ENCODE measurements around the gene MRPL51.

Gene MRPL51

GRCh38 chr12:6534945-6535696, 42.1 kb upstream of the MRPL51 start:
- peaks cover 17 to 28% of the 10 kb centered on the region in 2 experiments for H3K4me1 ChIP-seq (ENCODE audit: control insufficient read depth in 1 of 2, insufficient read depth in 2 of 2, low read length in 2 of 2)
- peak overlapping the region; percentile 76 for H3K4me2 ChIP-seq (ENCODE audit: low read length)
- no peak overlapping the region for H2AFZ ChIP-seq (ENCODE audit: insufficient read depth, low read length, poor library complexity)
- peak overlapping the region; percentile 76 for H4K91ac ChIP-seq (ENCODE audit: low read depth, low read length)
- H3K18ac ChIP-seq (ENCODE audit: low read length), result peak overlapping the region; percentile 89
- peaks cover 35% of the 10 kb centered on the region for H3K79me1 ChIP-seq (ENCODE audit: low read length)
- peak overlapping the region; percentile 39 for H2AK5ac ChIP-seq (ENCODE audit: low read length)
- H3K4ac ChIP-seq (ENCODE audit: low read depth, low read length), result peak overlapping the region; percentile 95
- H3K79me2 ChIP-seq (ENCODE audit: control insufficient read depth, insufficient read depth, low read length, poor library complexity), result peaks cover 22% of the 10 kb centered on the region
- H2BK5ac ChIP-seq (ENCODE audit: low read depth, low read length, poor library complexity), result peak overlapping the region; percentile 93
- H3K27ac ChIP-seq (ENCODE audit: low read depth, low read length), result peak overlapping the region; percentile 93
- no peaks in the 10 kb centered on the region for H3K27me3 ChIP-seq (ENCODE audit: insufficient read depth, low read length)
- peak overlapping the region; percentile 83 for H2BK120ac ChIP-seq (ENCODE audit: insufficient read depth, low read length, poor library complexity)
- H3K9me3 ChIP-seq (ENCODE audit: insufficient read depth, low read depth, low read length), result peaks cover 1% of the 10 kb centered on the region
- no peak overlapping the region for H3K23ac ChIP-seq (ENCODE audit: low read length)
- WGBS (ENCODE audit: extremely low coverage, insufficient coverage, insufficient read length), result no CpG with 5 or more reads among the region's 52 CpGs
- H3K4me3 ChIP-seq (ENCODE audit: low read depth, low read length), result peak overlapping the region; percentile 96
- H3K14ac ChIP-seq (ENCODE audit: low read length), result peak overlapping the region; percentile 84
- DNase-seq, result peak; percentile 78 to 80
- peak overlapping the region; percentile 7 for H2BK12ac ChIP-seq (ENCODE audit: low read length)
- peak overlapping the region; percentile 23 for H4K12ac ChIP-seq (ENCODE audit: low read depth, low read length)
- H3K9ac ChIP-seq (ENCODE audit: low read length), result peak overlapping the region; percentile 98
- H4K8ac ChIP-seq (ENCODE audit: low read depth, low read length), result peak overlapping the region; percentile 63
- H3K36me3 ChIP-seq (ENCODE audit: control insufficient read depth in 1 of 2, insufficient read depth in 2 of 2, low read length in 2 of 2), result peaks cover 45 to 49% of the 10 kb centered on the region in 2 experiments

GRCh38 chr12:6534695-6534944, 41.6 kb upstream of the MRPL51 start:
- peaks cover 1% of the 10 kb centered on the region for H3K9me3 ChIP-seq (ENCODE audit: insufficient read depth, low read depth, low read length)
- H3K23ac ChIP-seq (ENCODE audit: low read length), result no peak overlapping the region
- peak overlapping the region; percentile 95 for H3K4ac ChIP-seq (ENCODE audit: low read depth, low read length)
- DNase-seq, result no peak
- no peak overlapping the region for H2AFZ ChIP-seq (ENCODE audit: insufficient read depth, low read length, poor library complexity)
- no CpG with 5 or more reads among the region's 25 CpGs for WGBS (ENCODE audit: extremely low coverage, insufficient coverage, insufficient read length)
- peak overlapping the region; percentile 76 for H4K91ac ChIP-seq (ENCODE audit: low read depth, low read length)
- H3K9ac ChIP-seq (ENCODE audit: low read length), result peak overlapping the region; percentile 98
- peak overlapping the region; percentile 93 for H3K27ac ChIP-seq (ENCODE audit: low read depth, low read length)
- peak overlapping the region; percentile 33 for H2AK5ac ChIP-seq (ENCODE audit: low read length)
- H3K18ac ChIP-seq (ENCODE audit: low read length), result peak overlapping the region; percentile 89
- H3K4me1 ChIP-seq (ENCODE audit: control insufficient read depth in 1 of 2, insufficient read depth in 2 of 2, low read length in 2 of 2), result peaks cover 18 to 32% of the 10 kb centered on the region in 2 experiments
- H3K27me3 ChIP-seq (ENCODE audit: insufficient read depth, low read length), result no peaks in the 10 kb centered on the region
- H3K14ac ChIP-seq (ENCODE audit: low read length), result peak overlapping the region; percentile 84
- H3K4me3 ChIP-seq (ENCODE audit: low read depth, low read length), result peak overlapping the region; percentile 96
- peak overlapping the region; percentile 83 for H2BK120ac ChIP-seq (ENCODE audit: insufficient read depth, low read length, poor library complexity)
- peaks cover 25% of the 10 kb centered on the region for H3K79me2 ChIP-seq (ENCODE audit: control insufficient read depth, insufficient read depth, low read length, poor library complexity)
- peaks cover 37% of the 10 kb centered on the region for H3K79me1 ChIP-seq (ENCODE audit: low read length)
- peak overlapping the region; percentile 7 for H2BK12ac ChIP-seq (ENCODE audit: low read length)
- H3K36me3 ChIP-seq (ENCODE audit: control insufficient read depth in 1 of 2, insufficient read depth in 2 of 2, low read length in 2 of 2), result peaks cover 48 to 52% of the 10 kb centered on the region in 2 experiments
- H4K12ac ChIP-seq (ENCODE audit: low read depth, low read length), result peak overlapping the region; percentile 23
- H4K8ac ChIP-seq (ENCODE audit: low read depth, low read length), result peak overlapping the region; percentile 63
- peak overlapping the region; percentile 93 for H2BK5ac ChIP-seq (ENCODE audit: low read depth, low read length, poor library complexity)
- peak overlapping the region; percentile 76 for H3K4me2 ChIP-seq (ENCODE audit: low read length)

DNA sequence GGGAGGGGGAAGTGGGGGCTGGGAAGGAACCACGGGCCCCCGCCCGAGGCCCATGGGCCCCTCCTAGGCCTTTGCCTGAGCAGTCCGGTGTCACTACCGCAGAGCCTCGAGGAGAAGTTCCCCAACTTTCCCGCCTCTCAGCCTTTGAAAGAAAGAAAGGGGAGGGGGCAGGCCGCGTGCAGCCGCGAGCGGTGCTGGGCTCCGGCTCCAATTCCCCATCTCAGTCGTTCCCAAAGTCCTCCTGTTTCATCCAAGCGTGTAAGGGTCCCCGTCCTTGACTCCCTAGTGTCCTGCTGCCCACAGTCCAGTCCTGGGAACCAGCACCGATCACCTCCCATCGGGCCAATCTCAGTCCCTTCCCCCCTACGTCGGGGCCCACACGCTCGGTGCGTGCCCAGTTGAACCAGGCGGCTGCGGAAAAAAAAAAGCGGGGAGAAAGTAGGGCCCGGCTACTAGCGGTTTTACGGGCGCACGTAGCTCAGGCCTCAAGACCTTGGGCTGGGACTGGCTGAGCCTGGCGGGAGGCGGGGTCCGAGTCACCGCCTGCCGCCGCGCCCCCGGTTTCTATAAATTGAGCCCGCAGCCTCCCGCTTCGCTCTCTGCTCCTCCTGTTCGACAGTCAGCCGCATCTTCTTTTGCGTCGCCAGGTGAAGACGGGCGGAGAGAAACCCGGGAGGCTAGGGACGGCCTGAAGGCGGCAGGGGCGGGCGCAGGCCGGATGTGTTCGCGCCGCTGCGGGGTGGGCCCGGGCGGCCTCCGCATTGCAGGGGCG, 41.0 kb upstream of the MRPL51 start, which contains the start of gene GAPDH:
GAPDH (plus strand) TSS at position 595 of the 772 bp plus-strand sequence. CDS start 316 bp downstream, outside the sequence.
- Histone ChIP-seq H4K8ac (ENCODE audit: low read depth, low read length) (peak within 1 kb of the TSS; percentile 80), H3K18ac (ENCODE audit: low read length) (peak within 1 kb of the TSS; percentile 89), H3K27me3 (ENCODE audit: insufficient read depth, low read length) (no peaks in the 10 kb centered on the region), H3K9me3 (ENCODE audit: insufficient read depth, low read depth, low read length) (peaks cover 1% of the 10 kb centered on the region), H3K4ac (ENCODE audit: low read depth, low read length) (peak within 1 kb of the TSS; percentile 95), H2AK5ac (ENCODE audit: low read length) (peak within 1 kb of the TSS; percentile 56), H3K14ac (ENCODE audit: low read length) (peak within 1 kb of the TSS; percentile 84), H3K79me2 (ENCODE audit: control insufficient read depth, insufficient read depth, low read length, poor library complexity) (peaks cover 26% of the 10 kb centered on the region), H3K79me1 (ENCODE audit: low read length) (peaks cover 43% of the 10 kb centered on the region), H2BK120ac (ENCODE audit: insufficient read depth, low read length, poor library complexity) (peak within 1 kb of the TSS; percentile 83), H2BK12ac (ENCODE audit: low read length) (peak within 1 kb of the TSS; percentile 67), H3K4me3 (ENCODE audit: low read depth, low read length) (peak within 1 kb of the TSS; percentile 96), H3K36me3 (ENCODE audit: control insufficient read depth in 1 of 2, insufficient read depth in 2 of 2, low read length in 2 of 2) (peaks cover 53 to 57% of the 10 kb centered on the region in 2 experiments), H3K23ac (ENCODE audit: low read length) (no peak within 1 kb of the TSS), H3K4me2 (ENCODE audit: low read length) (peak within 1 kb of the TSS; percentile 85), H4K91ac (ENCODE audit: low read depth, low read length) (peak within 1 kb of the TSS; percentile 89), H3K9ac (ENCODE audit: low read length) (peak within 1 kb of the TSS; percentile 98), H3K27ac (ENCODE audit: low read depth, low read length) (peak within 1 kb of the TSS; percentile 93), H2BK5ac (ENCODE audit: low read depth, low read length, poor library complexity) (peak within 1 kb of the TSS; percentile 95), H3K4me1 (ENCODE audit: control insufficient read depth in 1 of 2, insufficient read depth in 2 of 2, low read length in 2 of 2) (peaks cover 23 to 37% of the 10 kb centered on the region in 2 experiments), H2AFZ (ENCODE audit: insufficient read depth, low read length, poor library complexity) (peak within 1 kb of the TSS; percentile 59), H4K12ac (ENCODE audit: low read depth, low read length) (peak within 1 kb of the TSS; percentile 68)
- no CpG with 5 or more reads among the region's 62 CpGs for WGBS (ENCODE audit: extremely low coverage, insufficient coverage, insufficient read length)
- DNase-seq, result peak; percentile 86 to 89

GRCh38 chr12:6533653-6533922, 40.5 kb upstream of the MRPL51 start:
- Histone ChIP-seq H3K79me2 (ENCODE audit: control insufficient read depth, insufficient read depth, low read length, poor library complexity) (peaks cover 26% of the 10 kb centered on the region), H3K4me1 (ENCODE audit: control insufficient read depth in 1 of 2, insufficient read depth in 2 of 2, low read length in 2 of 2) (peaks cover 26 to 40% of the 10 kb centered on the region in 2 experiments), H3K79me1 (ENCODE audit: low read length) (peaks cover 44% of the 10 kb centered on the region), H4K91ac (ENCODE audit: low read depth, low read length) (peak overlapping the region; percentile 89), H3K36me3 (ENCODE audit: control insufficient read depth in 1 of 2, insufficient read depth in 2 of 2, low read length in 2 of 2) (peaks cover 55 to 57% of the 10 kb centered on the region in 2 experiments), H3K27me3 (ENCODE audit: insufficient read depth, low read length) (no peaks in the 10 kb centered on the region), H2BK12ac (ENCODE audit: low read length) (peak overlapping the region; percentile 33), H3K9me3 (ENCODE audit: insufficient read depth, low read depth, low read length) (peaks cover 1% of the 10 kb centered on the region), H3K14ac (ENCODE audit: low read length) (peak overlapping the region; percentile 70), H3K4me3 (ENCODE audit: low read depth, low read length) (peak overlapping the region; percentile 69), H3K4me2 (ENCODE audit: low read length) (peak overlapping the region; percentile 85), H3K23ac (ENCODE audit: low read length) (no peak overlapping the region), H3K18ac (ENCODE audit: low read length) (peak overlapping the region; percentile 44), H4K12ac (ENCODE audit: low read depth, low read length) (peak overlapping the region; percentile 68), H2AK5ac (ENCODE audit: low read length) (peak overlapping the region; percentile 33), H2BK5ac (ENCODE audit: low read depth, low read length, poor library complexity) (peak overlapping the region; percentile 95), H3K9ac (ENCODE audit: low read length) (peak overlapping the region; percentile 68), H3K4ac (ENCODE audit: low read depth, low read length) (peak overlapping the region; percentile 56), H2BK120ac (ENCODE audit: insufficient read depth, low read length, poor library complexity) (peak overlapping the region; percentile 79), H2AFZ (ENCODE audit: insufficient read depth, low read length, poor library complexity) (peak overlapping the region; percentile 59), H3K27ac (ENCODE audit: low read depth, low read length) (peak overlapping the region; percentile 93), H4K8ac (ENCODE audit: low read depth, low read length) (peak overlapping the region; percentile 80)
- DNase-seq, result no peak
- WGBS (ENCODE audit: extremely low coverage, insufficient coverage, insufficient read length), result no CpG with 5 or more reads among the region's 9 CpGs
